Measurements from ENCODE around the gene EPG5.
A peak's percentile ranks its signal among the peaks of the same experiment; 100 is the strongest.
"Not testable (repeated sequence)": the region's sequence is repeated elsewhere in the genome, so short reads cannot be mapped to it uniquely, and the experiment has no call there.

EPG5 gene

DNA sequence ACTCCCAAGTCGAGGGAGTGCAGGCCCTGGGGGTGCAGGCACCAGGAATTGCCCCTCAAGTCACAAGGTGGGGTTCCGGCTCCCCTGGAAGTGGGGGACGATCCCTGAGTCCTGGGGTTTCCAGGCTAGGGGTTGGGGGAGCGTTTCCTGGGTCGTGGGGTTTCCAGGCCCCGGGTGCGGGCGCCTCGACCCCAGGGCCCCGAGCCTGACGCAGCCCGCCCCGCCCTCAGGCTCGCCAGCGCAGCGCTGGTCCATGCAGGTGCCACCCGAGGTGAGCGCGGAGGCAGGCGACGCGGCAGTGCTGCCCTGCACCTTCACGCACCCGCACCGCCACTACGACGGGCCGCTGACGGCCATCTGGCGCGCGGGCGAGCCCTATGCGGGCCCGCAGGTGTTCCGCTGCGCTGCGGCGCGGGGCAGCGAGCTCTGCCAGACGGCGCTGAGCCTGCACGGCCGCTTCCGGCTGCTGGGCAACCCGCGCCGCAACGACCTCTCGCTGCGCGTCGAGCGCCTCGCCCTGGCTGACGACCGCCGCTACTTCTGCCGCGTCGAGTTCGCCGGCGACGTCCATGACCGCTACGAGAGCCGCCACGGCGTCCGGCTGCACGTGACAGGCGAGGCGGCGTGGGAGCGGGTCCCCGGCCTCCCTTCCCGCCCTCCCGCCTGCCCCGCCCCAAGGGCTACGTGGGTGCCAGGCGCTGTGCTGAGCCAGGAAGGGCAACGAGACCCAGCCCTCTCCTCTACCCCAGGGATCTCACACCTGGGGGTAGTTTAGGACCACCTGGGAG lies 129.7 kb downstream of the EPG5 start:
- peak; percentile 12 for DNase-seq

DNA sequence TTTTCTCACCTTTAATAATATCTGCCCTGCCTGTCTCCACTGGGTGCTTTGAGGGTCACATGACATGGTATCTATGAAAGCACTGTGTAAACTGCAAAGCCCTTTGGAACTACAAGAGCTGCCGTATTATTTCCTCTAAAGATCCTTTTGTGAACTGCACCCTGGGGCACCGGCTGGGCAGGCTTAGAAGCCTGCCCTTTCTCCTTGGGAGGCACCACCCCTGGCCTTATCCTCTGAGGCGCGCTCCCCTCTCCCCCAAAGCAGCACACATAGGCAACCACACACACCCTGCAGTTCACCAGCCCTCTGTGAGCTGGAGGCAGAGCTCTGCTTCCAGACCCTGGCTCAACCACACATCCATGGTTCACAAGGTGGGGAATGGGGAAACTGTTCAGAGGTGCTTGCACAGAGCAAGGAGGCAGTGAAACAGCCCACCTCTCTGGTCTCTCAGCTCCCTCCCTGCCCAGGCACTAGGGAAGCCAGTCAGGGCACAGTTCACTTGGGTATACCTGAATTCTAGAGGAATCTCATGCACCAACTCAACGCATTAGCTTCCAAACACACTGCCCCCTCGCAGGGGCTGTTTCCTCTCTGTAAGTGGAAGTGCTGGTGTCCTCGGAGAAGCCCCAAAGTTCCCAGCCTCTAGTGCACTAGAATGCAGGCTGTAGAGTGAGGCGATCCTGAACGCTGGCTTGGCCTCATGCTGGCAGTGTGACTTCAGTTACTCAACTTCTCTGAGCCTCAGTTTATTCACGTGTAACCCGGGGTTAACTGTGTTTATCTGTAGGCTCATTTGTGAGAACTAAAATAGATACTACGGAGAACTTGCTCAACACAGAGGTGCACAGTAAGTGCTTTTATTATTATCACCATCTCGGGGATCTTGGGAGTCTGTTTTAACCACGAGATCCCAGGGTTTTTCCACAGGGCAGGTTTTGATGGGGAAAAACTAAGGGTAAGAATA lies 130.6 kb downstream of the EPG5 start:
- DNase-seq = no peak

DNA sequence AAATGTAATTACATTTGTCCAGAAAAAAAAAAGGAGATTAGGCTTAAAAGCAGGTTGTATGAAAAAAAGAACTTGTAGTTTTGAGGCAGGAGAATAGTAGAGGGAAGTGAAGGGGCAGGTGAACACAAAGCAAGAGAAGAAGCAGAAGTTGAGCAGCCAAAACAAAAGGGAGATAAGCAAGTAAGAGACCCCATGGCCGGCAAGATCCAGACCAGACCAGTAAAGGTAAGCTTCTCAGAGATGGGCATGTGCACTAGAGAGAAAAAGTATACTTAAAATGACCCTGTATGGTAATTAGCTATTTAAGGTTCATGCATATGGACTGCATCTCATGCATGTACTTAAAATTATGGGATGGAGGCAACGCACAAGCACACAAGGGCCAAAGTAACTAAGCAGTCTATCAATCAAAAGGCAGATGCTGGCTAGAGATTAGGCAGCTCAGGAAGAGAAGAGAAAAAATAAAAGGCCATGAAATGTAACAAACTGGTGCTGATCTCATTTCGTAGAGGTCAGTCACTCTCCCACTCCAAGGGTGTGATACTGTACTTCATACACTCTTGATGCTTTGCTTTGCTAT lies 132.0 kb downstream of the EPG5 start:
- no peak for DNase-seq

GRCh38 chr18:45834306-45834705 lies 132.8 kb downstream of the EPG5 start:
- DNase-seq = no peak

GRCh38 chr18:45833846-45834245 lies 133.3 kb downstream of the EPG5 start:
- no peak for DNase-seq

DNA sequence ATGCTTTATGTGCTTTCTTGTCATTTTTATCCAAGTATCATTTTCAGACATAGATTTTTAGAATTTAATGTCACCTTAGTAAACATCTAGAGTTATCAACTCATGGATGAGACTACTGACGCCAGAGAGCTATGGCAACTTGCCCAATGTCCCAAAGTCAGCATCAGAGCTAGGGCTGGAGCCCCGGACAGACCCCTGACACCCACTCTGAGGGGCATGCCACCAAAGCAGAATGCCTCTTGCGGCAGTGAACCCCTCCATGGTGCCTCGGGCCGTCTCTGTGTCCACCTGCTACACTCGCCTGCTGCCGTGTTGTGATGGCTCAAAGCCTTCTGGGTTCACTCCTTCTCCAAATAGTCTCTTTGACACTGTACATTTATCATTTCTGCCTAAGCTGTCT lies 136.2 kb downstream of the EPG5 start:
- DNase-seq = no peak

- no peak for DNase-seq
Observed at GRCh38 chr18:45829855-45830254, 137.3 kb downstream of the EPG5 start.

- DNase-seq = no peak
Observed at GRCh38 chr18:45828917-45829811, 138.0 kb downstream of the EPG5 start.

DNA sequence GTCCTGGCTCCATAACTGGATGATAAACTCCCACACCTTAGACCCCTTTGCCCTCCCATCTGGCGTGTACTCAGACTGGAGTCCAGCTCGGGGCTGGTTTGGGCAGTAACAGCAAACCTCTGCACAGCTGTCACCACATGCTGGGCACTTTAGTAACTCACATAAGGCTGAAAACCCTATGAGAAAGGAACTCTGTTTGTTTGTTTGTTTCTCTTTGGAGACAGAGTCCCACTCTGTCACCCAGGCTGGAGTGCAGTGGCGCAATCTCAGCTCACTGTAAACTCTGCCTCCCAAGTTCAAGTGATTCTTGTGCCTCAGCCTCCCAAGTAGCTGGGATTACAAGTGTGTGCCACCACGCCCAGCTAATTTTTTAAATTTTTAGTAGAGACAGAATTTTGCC lies 140.4 kb downstream of the EPG5 start:
- not testable (repeated sequence) for DNase-seq

DNA sequence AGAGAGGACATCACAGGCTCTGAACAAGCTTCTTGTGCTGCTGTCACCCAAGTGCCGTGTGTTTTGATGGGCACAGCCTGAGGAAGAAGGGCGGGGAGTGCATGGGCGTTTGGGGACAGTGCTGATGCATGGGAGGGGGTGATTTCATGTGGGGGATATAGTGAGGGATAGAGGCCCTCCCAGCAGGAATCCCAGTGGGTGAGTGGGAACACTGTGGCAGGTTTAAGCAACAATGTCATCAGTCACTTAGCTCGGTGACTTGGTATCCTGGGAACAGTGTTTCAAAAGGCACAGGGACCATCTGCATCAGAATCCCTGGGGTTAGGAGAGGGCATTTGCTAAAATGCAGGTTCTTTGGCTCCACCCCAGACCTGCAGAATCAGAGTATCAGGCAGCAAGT lies 141.0 kb downstream of the EPG5 start:
- DNase-seq = no peak

DNA sequence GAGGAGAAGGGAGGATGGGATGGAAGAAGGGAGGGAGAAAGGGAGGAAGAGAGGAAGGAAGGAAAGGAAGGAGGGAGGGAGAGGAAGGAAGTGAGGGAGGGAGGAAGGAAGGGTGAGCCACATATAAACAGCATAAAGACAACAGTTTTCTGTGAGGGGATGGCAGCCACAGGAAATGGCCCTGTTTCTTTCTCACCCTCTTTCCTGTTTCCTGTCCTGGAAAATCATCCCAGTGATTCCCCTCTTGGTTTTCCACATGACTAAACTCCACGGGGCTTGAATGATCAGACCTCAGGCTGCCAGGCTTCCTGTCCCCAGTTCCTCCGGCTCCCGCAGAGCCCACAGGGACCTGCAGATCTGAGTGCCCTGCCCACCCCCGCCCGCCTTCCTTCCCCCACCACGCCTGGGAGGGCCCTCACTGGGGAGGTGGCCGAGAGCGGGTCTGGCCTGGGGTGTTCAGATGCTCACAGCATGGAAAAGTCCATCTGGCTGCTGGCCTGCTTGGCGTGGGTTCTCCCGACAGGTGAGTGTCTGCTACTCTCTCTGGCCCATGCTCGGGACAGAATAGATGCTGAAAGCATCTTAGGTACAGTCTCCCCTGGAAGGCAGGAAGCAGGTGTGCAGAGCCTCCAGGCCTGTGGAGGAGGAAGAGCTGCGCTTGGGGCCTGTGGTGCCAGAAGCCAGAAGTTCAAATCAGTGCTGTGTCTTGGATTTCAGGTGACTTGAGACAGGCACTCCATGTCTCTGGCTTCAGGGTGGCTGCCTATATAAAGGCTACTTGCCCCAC lies 141.7 kb downstream of the EPG5 start, which contains the start of gene SIGLEC15:
Gene SIGLEC15 (plus strand): TSS at position 418 of the 787 bp plus-strand sequence. CDS start 54 bp downstream, at position 472.
- DNase-seq = no peak

- no peak for DNase-seq
Observed at GRCh38 chr18:45821711-45822110, 145.4 kb downstream of the EPG5 start.

- DNase-seq = no peak
Observed at GRCh38 chr18:45821026-45821425, 146.1 kb downstream of the EPG5 start.

DNA sequence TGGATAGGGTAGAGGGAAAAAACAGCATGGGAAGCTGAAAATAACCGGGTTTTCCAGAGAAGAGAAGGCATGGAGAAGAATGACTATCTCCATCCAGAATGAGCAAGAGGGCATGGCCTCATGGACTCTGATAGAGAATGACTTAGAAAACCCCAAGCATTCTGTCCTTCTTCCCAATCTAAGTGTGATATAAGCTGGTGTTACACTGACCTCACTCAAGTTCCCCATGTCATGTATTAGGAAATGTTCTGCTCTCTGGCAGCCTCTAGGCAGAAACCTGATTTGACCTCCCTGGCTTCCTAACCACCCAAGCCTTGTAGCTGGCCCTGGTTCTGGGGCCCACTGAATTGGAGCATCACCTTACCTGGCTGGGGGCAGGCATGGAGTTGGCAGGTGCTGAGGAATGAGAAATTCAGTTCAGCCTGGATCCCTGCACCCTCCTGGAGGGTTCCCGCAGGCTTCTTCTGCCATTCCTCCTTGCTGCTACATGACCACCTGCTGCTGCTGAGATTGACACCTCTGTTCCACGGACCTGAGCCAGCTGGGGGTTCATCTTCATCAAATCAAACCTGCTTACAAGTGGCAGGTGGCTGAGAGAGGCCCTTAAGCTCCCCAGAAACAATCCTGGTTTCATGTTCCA lies 146.9 kb downstream of the EPG5 start:
- no peak for DNase-seq

GRCh38 chr18:45818765-45819164 lies 148.4 kb downstream of the EPG5 start:
- not testable (repeated sequence) for DNase-seq

DNA sequence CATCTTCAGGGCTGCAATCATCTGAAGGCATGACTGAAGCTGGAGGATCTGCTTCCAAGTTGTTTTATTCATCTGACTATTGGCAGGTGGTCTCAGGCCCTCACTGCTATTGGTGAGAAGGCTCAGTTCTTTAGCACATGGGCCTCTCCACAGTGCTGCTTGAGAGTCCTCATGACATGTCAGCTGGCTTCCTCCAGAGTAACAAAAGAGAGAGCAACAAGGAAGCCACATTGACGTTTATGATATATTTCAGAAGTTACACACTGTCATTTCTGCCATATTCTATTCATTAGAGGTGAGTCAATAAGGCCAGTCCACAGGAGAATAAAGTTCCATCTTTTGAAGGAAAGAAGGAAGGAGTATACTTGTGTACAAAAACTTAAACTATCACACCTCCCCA lies 149.6 kb downstream of the EPG5 start:
- DNase-seq = no peak

- not testable (repeated sequence) for DNase-seq
Observed at GRCh38 chr18:45814733-45815132, 152.4 kb downstream of the EPG5 start.

DNA sequence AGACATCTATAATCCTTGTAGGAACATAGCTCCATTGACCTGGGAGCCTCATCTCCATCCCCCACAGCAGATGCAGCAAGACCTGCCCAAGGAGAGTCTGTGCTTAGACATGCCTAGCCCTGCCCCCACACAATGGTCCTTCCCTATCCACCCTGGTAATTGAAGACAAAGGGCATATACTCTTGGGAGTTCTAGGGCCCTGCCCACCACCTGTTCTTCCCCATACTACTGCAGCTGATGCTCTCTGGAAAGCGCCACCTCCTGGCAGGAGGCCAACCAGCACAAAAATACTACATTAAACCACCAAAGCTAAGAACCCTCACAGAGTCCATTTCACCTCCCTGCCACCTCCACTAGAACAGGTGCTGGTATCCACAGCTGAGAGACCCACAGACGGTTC lies 160.0 kb downstream of the EPG5 start:
- not testable (repeated sequence) for DNase-seq

GRCh38 chr18:45806226-45806625 lies 160.9 kb downstream of the EPG5 start:
- no peak for DNase-seq

DNA sequence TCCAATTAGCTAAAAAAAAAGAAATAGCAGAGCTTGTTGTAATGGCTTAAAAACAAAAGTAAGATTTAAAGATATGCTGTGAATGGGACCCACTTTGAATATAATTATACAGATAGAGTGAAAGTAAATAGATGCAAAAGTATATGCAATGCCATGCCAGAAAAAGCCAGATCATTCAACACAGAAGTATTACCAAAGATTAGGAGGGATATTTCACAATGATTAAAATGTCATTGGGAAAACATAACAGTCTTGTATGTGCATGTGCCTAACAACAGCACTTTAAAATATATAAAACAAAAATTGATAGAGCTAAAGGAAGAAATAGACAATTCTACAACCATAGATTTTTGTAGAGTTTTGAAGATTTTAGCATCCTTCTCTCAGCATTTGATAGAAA lies 161.6 kb downstream of the EPG5 start:
- no peak for DNase-seq
